ENCODE results near the gene HLA-B. TPM values are rescaled to one million over a fixed set of nuclear protein-coding genes. Genes with fewer than 3 reads are reported as not detected.

HLA-B gene
- total and polyA plus RNA-seq, 2 donors from 2014 or later, result 1,348 to 1,532 TPM

DNA sequence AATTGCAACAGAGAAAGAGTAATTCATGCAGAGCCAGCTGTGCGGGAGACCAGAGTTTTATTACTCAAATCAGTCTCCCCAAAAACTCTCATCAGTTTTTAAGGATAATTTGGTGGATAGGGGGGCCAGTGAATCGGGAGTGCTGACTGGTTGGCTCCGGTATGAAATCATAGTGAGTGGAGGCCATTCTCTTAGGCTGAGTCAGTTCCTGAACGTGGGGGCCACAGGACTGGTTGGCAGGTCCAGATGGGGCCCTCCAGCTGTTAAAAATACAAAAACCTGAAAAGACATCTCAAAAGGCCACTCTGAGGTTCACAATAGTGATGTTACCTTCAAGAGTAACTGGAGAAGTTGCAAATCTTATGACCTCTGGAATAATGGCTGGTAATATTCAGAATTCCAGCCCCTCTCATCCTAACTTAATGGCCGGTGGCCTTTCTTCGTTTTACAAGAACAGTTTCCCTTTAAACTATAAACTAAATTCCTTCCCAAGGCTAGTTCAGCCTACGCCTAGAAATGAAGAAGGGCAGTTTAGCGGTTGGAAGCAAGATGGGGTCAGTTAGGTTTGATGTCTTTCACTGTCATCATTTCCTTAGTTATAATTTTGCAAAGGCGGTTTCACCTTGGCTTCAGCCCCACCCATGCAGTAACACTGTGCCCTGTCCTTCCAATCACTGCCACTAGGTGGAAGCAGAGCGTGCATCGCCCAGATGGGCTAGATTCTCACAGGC is 39.6 kb upstream of the HLA-B start:
- H3K27me3 ChIP-seq (ENCODE audit: control insufficient read depth, insufficient read depth, low read length), result no peaks in the 10 kb centered on the region
- intact Hi-C loops (cut with DNase I), result no loop called here
- H3K27ac ChIP-seq (ENCODE audit: low read depth in 2 of 2, low read length in 2 of 2), result no peak overlapping the region
- H3K36me3 ChIP-seq (ENCODE audit: control insufficient read depth in 2 of 3, insufficient read depth in 3 of 3, low read length in 3 of 3), result no peaks in the 10 kb centered on the region
- peaks cover 0 to 7% (median 0%) of the 10 kb centered on the region in 3 donors for H3K4me1 ChIP-seq (ENCODE audit: control insufficient read depth in 2 of 3, insufficient read depth in 2 of 3, low read depth in 1 of 3, low read length in 3 of 3)
- peak; percentile 91 for TF ChIP-seq CTCF (IDR thresholded peaks at IDR 0.05; ENCODE audit: borderline replicate concordance, extremely low read depth, insufficient read depth)
- H3K9me3 ChIP-seq (ENCODE audit: control insufficient read depth in 2 of 3, insufficient read depth in 1 of 3, low read length in 3 of 3), result no peaks in the 10 kb centered on the region
- H3K9ac ChIP-seq (ENCODE audit: low read length in 3 of 3), result no peak overlapping the region
- H3K4me3 ChIP-seq (ENCODE audit: low read length in 3 of 3), result no peak overlapping the region
- DNase-seq (peak in 4 of 5 donors; percentile 73 to 84 (median 80)), FAIRE-seq (peak; percentile 82)

GRCh38 chr6:31395832-31396231 is 38.9 kb upstream of the HLA-B start:
- Histone ChIP-seq H3K9me3 (ENCODE audit: control insufficient read depth in 2 of 3, insufficient read depth in 1 of 3, low read length in 3 of 3) (no peaks in the 10 kb centered on the region), H3K4me3 (ENCODE audit: low read length in 3 of 3) (no peak overlapping the region), H3K27ac (ENCODE audit: low read depth in 2 of 2, low read length in 2 of 2) (no peak overlapping the region), H3K4me1 (ENCODE audit: control insufficient read depth in 2 of 3, insufficient read depth in 2 of 3, low read depth in 1 of 3, low read length in 3 of 3) (no peaks in the 10 kb centered on the region), H3K9ac (ENCODE audit: low read length in 3 of 3) (no peak overlapping the region), H3K36me3 (ENCODE audit: control insufficient read depth in 2 of 3, insufficient read depth in 3 of 3, low read length in 3 of 3) (no peaks in the 10 kb centered on the region), H3K27me3 (ENCODE audit: control insufficient read depth, insufficient read depth, low read length) (no peaks in the 10 kb centered on the region)
- no peak for DNase-seq
- intact Hi-C loops (cut with DNase I), result no loop called here
- no peak for FAIRE-seq
- no peak for TF ChIP-seq CTCF (IDR thresholded peaks at IDR 0.05; ENCODE audit: borderline replicate concordance, extremely low read depth, insufficient read depth)

GRCh38 chr6:31394381-31394780 is 37.4 kb upstream of the HLA-B start:
- TF ChIP-seq CTCF (IDR thresholded peaks at IDR 0.05; ENCODE audit: borderline replicate concordance, extremely low read depth, insufficient read depth), result no peak

More at GRCh38 chr6:31394381-31394780, 37.4 kb upstream of the HLA-B start:
- H3K27ac ChIP-seq (ENCODE audit: low read depth in 2 of 2, low read length in 2 of 2), result no peak overlapping the region
- H3K27me3 ChIP-seq (ENCODE audit: control insufficient read depth, insufficient read depth, low read length), result no peaks in the 10 kb centered on the region
- no peaks in the 10 kb centered on the region for H3K4me1 ChIP-seq (ENCODE audit: control insufficient read depth in 2 of 3, insufficient read depth in 2 of 3, low read depth in 1 of 3, low read length in 3 of 3)
- H3K36me3 ChIP-seq (ENCODE audit: control insufficient read depth in 2 of 3, insufficient read depth in 3 of 3, low read length in 3 of 3), result no peaks in the 10 kb centered on the region
- DNase-seq (no peak), FAIRE-seq (no peak)
- no peak overlapping the region for H3K4me3 ChIP-seq (ENCODE audit: low read length in 3 of 3)
- H3K9me3 ChIP-seq (ENCODE audit: control insufficient read depth in 2 of 3, insufficient read depth in 1 of 3, low read length in 3 of 3), result no peaks in the 10 kb centered on the region
- H3K9ac ChIP-seq (ENCODE audit: low read length in 3 of 3), result no peak overlapping the region
- intact Hi-C loops (cut with DNase I), result loop anchor here (5.0 kb wide), 1 partner anchor 48 kb away; no protein-coding TSS in a partner anchor

Measured in kidney (tissue), 14 donors.